ENCODE data around the gene PHLDB1.
"Not testable (repeated sequence)": the region's sequence is repeated elsewhere in the genome, so short reads cannot be mapped to it uniquely, and the experiment has no call there.

DNA sequence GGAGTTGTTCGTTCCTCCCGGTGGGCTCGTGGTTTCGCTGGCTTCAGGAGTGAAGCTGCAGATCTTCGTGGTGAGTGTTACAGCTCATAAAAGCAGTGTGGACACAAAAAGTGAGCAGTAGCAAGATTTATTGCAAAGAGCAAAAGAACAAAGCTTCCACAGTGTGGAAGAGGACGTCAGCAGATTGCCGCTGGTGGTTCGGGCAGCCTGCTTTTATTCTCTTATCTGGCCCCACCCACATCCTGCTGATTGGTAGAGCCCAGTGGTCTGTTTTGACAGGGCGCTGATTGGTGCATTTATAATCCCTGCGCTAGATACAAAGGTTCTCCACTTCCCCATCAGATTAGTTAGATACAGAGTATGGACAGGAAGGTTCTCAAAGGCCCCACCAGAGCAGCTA, 80.9 kb downstream of the PHLDB1 start:
- TF ChIP-seq CTCF, POLR2AphosphoS5, POLR2A, EP300 (IDR thresholded peaks at IDR 0.05): not testable (repeated sequence)
